Placental pericyte (primary cell): ENCODE results near the gene KCNH3. TPM values are rescaled to one million over a fixed set of nuclear protein-coding genes. Genes with fewer than 3 reads are reported as not detected.

ENCODE experiments used
- small RNA-seq: library from RNA; depleted of rRNA; stranded (forward); fragments of <200 nt; gene quantifications from one replicate; pipeline ENCODE3, GENCODE V24; 2012; ENCODE audit warnings: low replicate concordance
- total RNA-seq: library from RNA; depleted of rRNA; stranded (reverse); fragments of >200 nt; gene quantifications from 2 replicates; pipeline ENCODE4 v1.2.3, GENCODE V29; 2012

KCNH3 gene
- total RNA-seq, result 0.29 and 0.44 TPM in 2 replicates

GRCh38 chr12:49538510-49539403 is at the start of gene KCNH3:
Gene KCNH3, plus strand, starts transcription at chr12:49539030. Its CDS starts 387 bp downstream, at chr12:49539417.

GRCh38 chr12:49567611-49568441 is 29.0 kb downstream of the KCNH3 start, which contains the start of gene MCRS1:
Gene MCRS1, minus strand, starts transcription at chr12:49568142. Its CDS starts 1,411 bp downstream, at chr12:49566731.

GRCh38 chr12:49605539-49605938 is 66.7 kb downstream of the KCNH3 start, which contains the start of gene FAM186B:
Gene FAM186B, minus strand, starts transcription at chr12:49605639. Its CDS starts 162 bp downstream, at chr12:49605477.

Small RNA genes within 50 kb of the gene (small RNA-seq; reads per million reads assigned to genes)
- gene POLR2KP1 (not detected), gene RNU6-834P (not detected)

Other genes with a start within 250 kb of the KCNH3 start
- not detected in 2 replicates for gene PRPH, start 243.9 kb upstream of the KCNH3 start, total RNA-seq
- gene TROAP, start 215.8 kb upstream of the KCNH3 start, total RNA-seq, result 0.44 and 23.9 TPM in 2 replicates
- under 0.01 and 0.14 TPM in 2 replicates for gene C1QL4, start 201.8 kb upstream of the KCNH3 start, total RNA-seq
- gene DNAJC22, start 192.1 kb upstream of the KCNH3 start, total RNA-seq, result 1.1 and 2.1 TPM in 2 replicates
- gene SPATS2, start 171.6 kb upstream of the KCNH3 start, total RNA-seq, result 27.4 and 54.0 TPM in 2 replicates
- gene MCRS1, start 29.1 kb downstream of the KCNH3 start, total RNA-seq, result 65.4 and 88.3 TPM in 2 replicates
- 0.14 and 0.44 TPM in 2 replicates for gene FAM186B, start 66.6 kb downstream of the KCNH3 start, total RNA-seq
- gene PRPF40B, start 84.5 kb downstream of the KCNH3 start, total RNA-seq, result 7.6 and 11.2 TPM in 2 replicates
- 28.2 and 80.6 TPM in 2 replicates for gene FMNL3, start 168.4 kb downstream of the KCNH3 start, total RNA-seq
- gene TMBIM6, start 202.5 kb downstream of the KCNH3 start, total RNA-seq, result 511 and 533 TPM in 2 replicates